SH-SY5Y (cell line): ENCODE results near the gene NEK7.

Experiments
- GATA2 ChIP-seq: IDR thresholded peaks from 2 replicates; pipeline ENCODE4 v1.6.1; 2011; ENCODE audit warnings: mild to moderate bottlenecking, low read depth, low read length
- GATA3 ChIP-seq: IDR thresholded peaks from 2 replicates; pipeline ENCODE4 v1.6.1; 2011; ENCODE audit warnings: low read depth, mild to moderate bottlenecking, low read length, moderate library complexity

DNA sequence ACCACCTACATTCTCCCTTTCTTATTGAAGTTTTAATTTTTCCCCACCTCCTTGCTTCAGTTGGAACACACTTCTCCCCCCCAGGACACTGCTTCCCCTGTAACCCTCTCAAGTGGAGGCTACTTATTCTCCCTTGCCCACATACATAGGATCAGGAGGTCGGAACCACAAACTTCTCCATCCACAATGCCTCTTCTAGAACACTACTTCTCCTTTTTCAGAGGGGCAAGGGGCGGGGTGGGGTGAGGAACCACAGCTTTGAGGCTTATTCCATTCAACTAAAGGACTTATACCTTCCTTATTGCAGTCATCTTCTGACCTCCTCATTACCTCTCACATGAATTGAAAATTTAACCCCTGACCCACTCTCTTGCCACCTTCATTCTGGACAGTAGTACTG is 81.3 kb downstream of the NEK7 start:
- TF ChIP-seq GATA3 (no peak), GATA2 (no peak)
